Brain microvascular endothelial cell (primary cell): ENCODE measurements around the gene SLC44A5.

Experiments
- DNase-seq: peaks from one replicate; pipeline ENCODE4 v3.0.0-alpha.2; 2020
- H3K27ac ChIP-seq: fragments of 250-450 bp; sonication (Bioruptor Pico); 2 replicates; pipeline ENCODE4 v1.5.1; 2020; ENCODE audit warnings: mild to moderate bottlenecking, moderate library complexity
- H3K27me3 ChIP-seq: fragments of 250-450 bp; sonication (Bioruptor Pico); replicated peaks from 2 replicates; pipeline ENCODE4 v1.5.1; 2020; ENCODE audit warnings: mild to moderate bottlenecking
- H3K36me3 ChIP-seq: fragments of 250-450 bp; sonication (Bioruptor Pico); replicated peaks from 2 replicates; pipeline ENCODE4 v1.5.1; 2020; ENCODE audit warnings: mild to moderate bottlenecking
- H3K4me3 ChIP-seq: 2 replicates; pipeline ENCODE4 v1.5.1; 2011; ENCODE audit warnings: low read depth, mild to moderate bottlenecking, control low read depth, low read length, moderate library complexity
- CTCF ChIP-seq: IDR thresholded peaks from 2 replicates; pipeline ENCODE4 v1.5.1; 2011; ENCODE audit warnings: low read depth, mild to moderate bottlenecking, moderate library complexity, low read length, control low read depth, inconsistent platforms; ENCODE audit errors: missing control alignments
- in situ Hi-C: cut with HindIII; loops from 2 replicates; pipeline ENCODE4 v1.10.0; 2017; ENCODE audit warnings: low sequenced_read_pairs, low pct_ligation_motif_present

Gene SLC44A5

DNA sequence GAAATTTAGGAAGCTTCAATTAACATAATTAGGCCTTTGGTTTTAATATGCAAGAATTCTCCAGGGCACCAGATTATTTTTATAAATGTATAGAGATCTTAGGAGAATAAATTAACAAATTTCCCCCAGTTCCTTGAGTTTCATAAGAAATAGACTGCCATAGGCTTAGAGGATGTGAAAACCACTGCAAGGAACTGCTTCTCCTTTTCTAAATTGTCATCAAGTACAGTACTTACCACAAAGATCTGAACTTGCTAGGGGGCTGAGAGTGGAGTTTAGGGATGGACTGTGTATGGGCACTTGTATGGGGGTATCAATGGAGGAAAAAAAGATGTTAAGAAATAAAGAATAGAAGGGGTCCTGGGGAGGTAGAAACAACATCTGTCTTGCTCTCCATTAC is 445.6 kb downstream of the SLC44A5 start:
- Histone ChIP-seq H3K36me3 (no peaks in the 10 kb centered on the region), H3K4me3 (no peak overlapping the region), H3K27me3 (no peaks in the 10 kb centered on the region), H3K27ac (no peak overlapping the region)
- TF ChIP-seq CTCF: no peak
- DNase-seq: no peak
- in situ Hi-C loops: no loop called here

DNA sequence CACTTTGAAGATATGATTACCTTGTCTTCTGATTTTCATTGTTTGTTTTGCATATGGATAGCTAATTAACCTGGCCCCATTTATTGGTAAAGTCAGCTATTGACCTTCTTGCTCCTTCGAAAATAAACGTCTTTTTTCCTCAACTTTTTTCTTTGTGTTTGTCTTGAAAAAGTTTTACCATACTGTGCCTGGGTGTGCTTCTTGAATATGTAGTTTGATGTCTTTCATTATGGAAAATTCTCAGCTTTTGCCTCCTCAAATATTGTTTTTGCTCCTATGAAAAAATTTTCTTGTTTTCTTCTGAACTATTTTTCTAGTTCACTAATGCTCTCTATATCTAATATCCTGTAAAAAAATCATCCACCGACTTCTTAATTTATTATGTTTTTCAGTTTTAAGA is 451.8 kb downstream of the SLC44A5 start:
- no peak for DNase-seq
- no peak for TF ChIP-seq CTCF
- Histone ChIP-seq H3K27me3 (no peaks in the 10 kb centered on the region), H3K27ac (no peak overlapping the region), H3K4me3 (no peak overlapping the region), H3K36me3 (no peaks in the 10 kb centered on the region)
- in situ Hi-C loops: no loop called here
